LNCAP (cell line): ENCODE data around the gene BCL7B.

Experiments used
- CTCF ChIP-seq: fragments of 450-650 bp; IDR thresholded peaks from 2 replicates; pipeline ENCODE4 v1.5.1; 2017; ENCODE audit warnings: mild to moderate bottlenecking

BCL7B gene

GRCh38 chr7:73596191-73597065, 38.9 kb upstream of the BCL7B start:
- TF ChIP-seq CTCF: no peak

- no peak for TF ChIP-seq CTCF
Measured at GRCh38 chr7:73595358-73595757, 37.9 kb upstream of the BCL7B start.

- TF ChIP-seq CTCF: no peak
Measured at GRCh38 chr7:73593207-73594045, 35.9 kb upstream of the BCL7B start.

- TF ChIP-seq CTCF: no peak
Measured at GRCh38 chr7:73586911-73587310, 29.4 kb upstream of the BCL7B start.

GRCh38 chr7:73585196-73585595, 27.7 kb upstream of the BCL7B start:
- TF ChIP-seq CTCF: no peak

- TF ChIP-seq CTCF: no peak
Measured at GRCh38 chr7:73582664-73583202, 25.2 kb upstream of the BCL7B start.

- TF ChIP-seq CTCF: no peak
Measured at GRCh38 chr7:73578342-73579128, 21.0 kb upstream of the BCL7B start, which contains the start of gene TBL2. Gene TBL2, minus strand, starts transcription at chr7:73578579. Its CDS starts 30 bp downstream, at chr7:73578549.
